GM21367 (cell line): ENCODE data around the gene CUZD1.

Source experiments
- ATAC-seq: cut with Tn5 transposase; IDR thresholded peaks from one replicate; pipeline ENCODE4 v1.9.1; 2021; ENCODE audit not compliant: unreplicated experiment

CUZD1 gene

GRCh38 chr10:122856902-122857301 is 11.2 kb upstream of the CUZD1 start:
- ATAC-seq = no peak

GRCh38 chr10:122855745-122856144 is 10.1 kb upstream of the CUZD1 start:
- no peak for ATAC-seq

- ATAC-seq = no peak
Measured at GRCh38 chr10:122854648-122855047, 9.0 kb upstream of the CUZD1 start.

DNA sequence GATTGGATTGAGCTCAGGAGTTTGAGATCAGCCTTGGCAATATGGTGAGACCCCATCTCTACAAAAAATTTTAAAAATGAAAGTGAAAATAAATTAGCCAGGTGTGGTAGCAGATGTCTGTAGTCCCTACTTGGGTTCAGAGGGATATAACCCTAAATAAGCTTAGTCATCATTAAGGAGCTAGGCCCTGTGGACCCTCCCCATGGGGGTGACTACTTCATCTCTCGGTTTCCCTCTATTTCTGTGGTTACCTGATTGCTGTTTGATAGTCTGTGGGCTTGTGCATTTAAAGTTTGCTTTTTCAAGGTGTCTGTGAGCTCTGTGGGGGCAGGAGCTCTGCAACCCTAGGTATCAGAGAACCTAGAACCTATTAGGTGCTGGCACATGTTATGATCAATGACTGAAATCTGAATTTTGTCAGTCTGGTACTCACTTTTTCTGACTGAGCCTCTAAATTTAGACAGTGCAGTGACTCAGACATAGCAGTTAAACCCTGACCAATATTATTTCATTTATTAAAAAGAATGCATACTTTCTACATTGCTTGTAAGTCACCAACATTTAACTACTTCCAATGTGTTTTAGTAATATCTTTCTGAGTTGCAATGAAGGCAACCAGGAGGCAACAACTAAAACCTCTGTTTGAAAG is 8.1 kb upstream of the CUZD1 start:
- no peak for ATAC-seq

DNA sequence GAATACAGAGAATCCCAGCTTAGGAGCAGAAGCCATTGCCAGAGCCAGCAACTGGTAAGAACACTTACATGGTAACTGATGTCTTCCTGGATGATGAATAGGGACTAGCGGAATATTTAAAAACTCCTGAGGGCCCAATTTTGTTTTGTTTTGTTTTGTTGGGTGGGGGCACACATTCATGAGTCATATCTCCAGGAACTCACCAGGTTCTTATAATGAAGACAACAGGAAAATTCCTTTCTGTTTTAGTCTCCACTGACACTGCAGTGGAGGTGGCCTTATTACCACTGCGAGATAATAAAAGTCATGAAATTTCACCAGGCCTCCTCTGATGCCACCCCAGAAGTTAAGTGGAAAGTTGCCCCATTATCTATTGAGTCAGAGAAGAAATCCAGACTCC is 6.6 kb upstream of the CUZD1 start:
- ATAC-seq = no peak

DNA sequence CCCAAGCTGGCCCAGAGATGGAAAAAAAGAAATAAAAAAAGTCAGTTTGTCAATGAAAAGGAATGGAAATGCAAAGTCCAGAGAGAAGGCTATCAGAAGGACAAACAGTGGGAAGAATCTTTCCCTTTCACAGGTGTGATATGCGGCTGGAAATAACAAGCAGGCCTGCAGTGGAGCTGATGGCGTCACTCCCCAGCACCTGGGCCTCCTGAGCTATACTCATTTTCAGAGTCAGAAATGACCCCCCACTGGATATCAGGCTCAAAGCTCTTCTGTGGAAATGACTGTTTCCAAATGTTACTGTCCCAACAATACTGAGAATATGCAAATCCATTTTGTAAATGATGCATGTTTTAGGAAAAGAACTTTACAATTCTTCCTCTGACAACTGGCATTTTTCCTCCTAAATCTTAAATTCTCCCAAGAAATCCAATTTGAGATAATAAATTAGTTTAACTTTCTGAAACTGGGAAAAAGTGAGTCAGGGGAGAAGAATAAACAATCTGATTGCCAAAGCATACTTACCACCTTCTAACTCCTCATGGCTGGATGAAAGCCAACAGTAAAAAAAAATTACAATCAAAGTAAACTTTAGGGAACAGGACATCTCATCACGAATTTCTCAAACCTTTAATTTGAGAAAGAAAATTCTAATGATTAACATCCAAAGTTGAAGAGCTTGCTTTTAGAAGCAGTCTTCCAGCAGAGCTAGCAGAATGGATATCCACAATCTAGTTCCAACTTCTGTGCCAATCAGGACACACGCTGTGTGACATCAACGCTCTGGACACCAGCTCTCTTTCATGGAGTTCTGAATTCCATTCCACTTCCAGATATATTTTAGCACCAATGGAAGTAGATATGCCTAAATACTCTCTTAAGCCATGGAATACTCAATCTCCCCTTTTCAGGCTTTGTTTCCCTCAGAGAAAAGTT is 5.3 kb upstream of the CUZD1 start:
- no peak for ATAC-seq

- ATAC-seq = no peak
Measured at GRCh38 chr10:122849900-122850605, 4.4 kb upstream of the CUZD1 start.

DNA sequence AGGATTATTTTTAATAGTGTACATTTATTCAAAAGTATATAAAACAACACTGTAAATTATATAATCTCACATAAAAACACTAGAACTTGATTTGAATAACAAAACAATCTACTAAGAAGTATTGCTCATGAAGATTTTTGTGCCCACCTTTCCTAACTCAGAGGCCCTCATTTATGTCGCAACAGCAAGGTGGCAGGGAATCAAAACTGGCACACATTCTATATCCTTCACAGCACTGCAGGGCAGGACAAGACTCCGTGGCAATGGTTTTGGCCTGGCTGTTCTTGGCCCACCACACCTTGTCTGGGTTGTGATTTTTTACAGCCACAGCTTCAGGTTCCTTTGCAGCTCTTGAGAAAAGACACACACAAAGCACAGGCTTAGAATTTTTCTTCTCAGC is 3.4 kb upstream of the CUZD1 start:
- ATAC-seq = no peak

DNA sequence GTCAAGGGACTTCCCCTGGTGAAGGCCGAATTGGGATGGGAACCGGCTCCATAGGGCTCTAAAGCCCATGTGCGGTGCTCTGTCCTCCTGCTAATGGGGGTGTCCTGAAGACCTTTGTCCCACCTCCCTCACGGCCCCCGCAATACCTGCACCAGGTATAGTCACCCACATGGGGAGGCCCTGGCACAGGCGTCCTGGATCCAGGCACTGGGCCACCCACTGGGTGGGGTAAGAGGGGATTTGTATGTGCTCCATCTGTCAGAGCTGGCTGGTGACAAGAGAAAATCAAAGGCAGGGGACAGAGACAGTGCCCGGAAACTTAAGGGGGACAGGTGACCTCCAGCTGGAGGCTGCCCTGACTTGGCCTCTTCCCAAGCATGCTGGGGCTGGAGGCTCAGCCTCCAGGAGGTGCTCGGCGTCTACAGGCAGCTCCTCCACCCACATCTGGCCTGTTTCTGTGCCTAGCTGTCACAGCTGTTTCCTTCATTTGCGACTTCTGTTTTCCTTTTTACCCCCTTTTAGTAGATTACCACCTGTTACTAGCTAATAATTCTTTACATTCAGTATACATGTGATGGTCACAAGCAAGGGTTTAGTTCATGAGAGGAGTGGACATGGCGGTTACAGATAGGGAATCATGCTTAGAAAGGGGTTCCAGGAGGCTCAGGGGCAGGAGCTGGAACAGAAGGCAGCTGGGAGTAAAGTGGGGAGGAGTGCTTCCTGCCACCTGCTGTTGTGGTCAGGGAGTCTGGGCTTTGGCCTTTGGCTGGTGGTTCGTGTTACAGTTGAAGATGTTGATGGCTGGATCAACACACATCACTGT is 2.3 kb upstream of the CUZD1 start:
- ATAC-seq = no peak

- ATAC-seq = no peak
Measured at GRCh38 chr10:122844146-122844545, 1.5 kb downstream of the CUZD1 start.

DNA sequence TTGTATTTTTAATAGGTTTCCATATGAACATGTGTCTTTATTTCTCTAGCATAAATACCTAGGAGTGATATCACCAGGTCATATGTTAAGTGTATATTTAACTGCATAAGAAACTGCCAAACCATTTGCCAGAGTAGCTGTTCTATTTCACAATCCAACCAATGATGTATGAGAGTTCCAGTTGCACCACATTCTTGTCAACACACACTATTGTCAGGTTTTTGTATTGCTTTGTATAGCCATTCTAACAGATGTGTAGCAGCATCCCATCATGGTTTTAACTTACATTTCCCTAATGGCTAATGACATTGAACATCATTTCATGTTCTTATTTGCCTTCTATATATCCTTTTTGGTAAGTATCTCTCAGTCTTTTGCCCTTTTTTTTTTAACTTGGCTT is 4.1 kb downstream of the CUZD1 start:
- ATAC-seq = no peak

DNA sequence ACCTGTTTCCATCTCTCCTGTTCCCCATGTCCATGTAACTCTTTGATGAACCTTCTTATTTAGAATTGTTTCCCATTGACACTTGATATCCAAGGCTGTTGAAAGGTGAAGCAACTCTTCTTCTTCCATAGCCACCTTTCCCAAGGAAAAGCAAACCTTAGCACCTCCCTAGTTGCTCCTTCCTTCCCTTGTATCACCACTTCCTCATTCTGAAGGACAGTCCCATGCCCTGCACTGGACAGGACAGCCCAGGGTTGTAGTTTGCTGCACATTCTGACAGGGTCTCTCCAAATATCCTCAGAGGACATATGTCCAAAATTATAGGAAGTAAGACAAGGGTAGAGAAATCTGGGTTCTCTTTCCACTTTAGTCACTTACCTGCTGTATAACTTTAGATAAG is 6.2 kb downstream of the CUZD1 start:
- ATAC-seq = no peak

DNA sequence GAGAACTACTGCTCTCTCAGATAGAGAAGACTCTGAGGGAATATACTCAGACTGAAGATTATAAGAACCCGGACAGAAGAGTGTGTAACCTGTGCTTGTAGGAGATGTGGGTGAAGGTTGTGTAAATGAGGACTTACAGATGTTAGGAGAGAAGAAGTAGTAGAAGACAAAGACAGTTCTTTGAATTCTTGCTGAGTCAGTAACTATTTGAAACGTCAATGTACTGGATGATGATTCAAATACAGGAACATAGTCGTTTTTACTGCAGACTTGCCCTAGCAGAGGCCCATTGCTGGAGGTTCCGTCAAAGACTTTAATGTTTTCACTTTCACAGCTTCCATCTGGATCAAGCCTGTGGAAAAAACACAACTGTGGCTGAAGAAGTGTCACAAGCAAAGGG is 6.8 kb downstream of the CUZD1 start:
- ATAC-seq = no peak

- no peak for ATAC-seq
Measured at GRCh38 chr10:122835908-122836307, 9.7 kb downstream of the CUZD1 start.

- ATAC-seq = no peak
Measured at GRCh38 chr10:122830965-122831353, 14.7 kb downstream of the CUZD1 start.

GRCh38 chr10:122830273-122830964 is 15.2 kb downstream of the CUZD1 start:
- ATAC-seq = no peak

DNA sequence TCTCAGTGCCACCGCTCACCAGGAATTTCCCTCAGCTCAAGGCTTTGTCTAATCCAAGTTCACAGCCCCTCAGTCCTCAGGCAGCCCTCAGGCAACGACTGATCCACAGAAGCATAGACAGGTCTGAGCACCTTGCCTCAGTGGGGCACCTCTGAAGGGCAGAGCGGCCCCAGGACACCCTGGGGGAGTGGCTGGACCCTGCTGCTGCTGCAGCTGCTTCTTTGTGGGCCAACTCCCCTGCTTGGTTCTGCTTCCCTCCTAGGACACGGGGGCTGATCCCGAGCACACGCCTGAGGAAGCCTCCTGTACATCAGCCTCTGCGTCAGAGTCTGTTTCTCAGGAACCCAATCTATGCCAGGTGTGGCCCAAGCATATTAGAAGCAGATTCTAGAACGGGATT is 16.2 kb downstream of the CUZD1 start:
- no peak for ATAC-seq

DNA sequence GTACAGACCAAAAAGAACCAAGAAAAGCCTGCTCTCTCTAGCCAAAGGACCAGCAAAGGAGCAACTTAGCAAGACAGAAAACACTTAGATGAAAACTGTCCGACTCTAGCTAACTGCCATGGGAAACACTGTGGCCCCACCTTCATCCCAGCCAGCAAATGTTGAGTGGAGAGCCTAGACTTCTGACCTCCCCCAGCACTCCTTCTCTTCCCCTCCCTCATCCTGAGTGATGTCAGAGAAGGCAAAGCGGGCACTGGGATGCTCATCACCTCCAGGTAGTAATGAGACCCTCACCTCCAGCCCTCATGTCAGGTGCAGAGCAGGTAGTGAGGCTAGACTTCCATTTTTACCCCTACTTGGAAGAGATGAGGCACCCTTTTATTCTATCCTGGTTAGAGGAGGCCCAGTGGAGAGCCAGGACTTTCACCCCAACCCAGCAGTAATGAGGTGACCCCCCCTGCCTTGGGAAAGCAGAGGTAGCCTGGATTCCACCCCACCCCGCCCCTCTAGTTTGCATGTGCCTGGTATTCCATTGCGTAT is 16.9 kb downstream of the CUZD1 start:
- ATAC-seq = no peak

GRCh38 chr10:122827302-122827701 is 18.4 kb downstream of the CUZD1 start:
- no peak for ATAC-seq
